DMS153 treated with DMSO at 0.1 percent for 48 hours (cell line): Measurements from ENCODE around the gene NPTX1.
A peak's percentile ranks its signal among the peaks of the same experiment; 100 is the strongest.

ENCODE experiments used
- DNase-seq: peaks from one replicate; lab custom pipeline; 2025; ENCODE audit not compliant: unreplicated experiment; lab: John Stamatoyannopoulos, UW

Gene NPTX1

GRCh38 chr17:80460429-80460834, 16.0 kb downstream of the NPTX1 start:
- DNase-seq = no peak

GRCh38 chr17:80459234-80459633, 17.2 kb downstream of the NPTX1 start:
- DNase-seq = no peak

- DNase-seq = no peak
These were observed 18.4 kb downstream of the NPTX1 start for GRCh38 chr17:80458016-80458415.

- no peak for DNase-seq
These were observed 19.1 kb downstream of the NPTX1 start for GRCh38 chr17:80457236-80457856.

- DNase-seq = no peak
These were observed 19.8 kb downstream of the NPTX1 start for GRCh38 chr17:80456465-80457235.

- DNase-seq = no peak
These were observed 20.6 kb downstream of the NPTX1 start for GRCh38 chr17:80455784-80456183.

- no peak for DNase-seq
These were observed 21.1 kb downstream of the NPTX1 start for GRCh38 chr17:80455336-80455710.

GRCh38 chr17:80454557-80455335, 21.7 kb downstream of the NPTX1 start:
- DNase-seq = peak; percentile 95

GRCh38 chr17:80453998-80454556, 22.3 kb downstream of the NPTX1 start:
- no peak for DNase-seq

- DNase-seq = no peak
These were observed 23.0 kb downstream of the NPTX1 start for GRCh38 chr17:80453126-80453997.

- no peak for DNase-seq
These were observed 24.1 kb downstream of the NPTX1 start for GRCh38 chr17:80452173-80452915.

GRCh38 chr17:80451104-80451775, 25.2 kb downstream of the NPTX1 start:
- DNase-seq = no peak

- DNase-seq = no peak
These were observed 26.4 kb downstream of the NPTX1 start for GRCh38 chr17:80449930-80450576.

- DNase-seq = no peak
These were observed 27.0 kb downstream of the NPTX1 start for GRCh38 chr17:80449194-80449929.

GRCh38 chr17:80447790-80448189, 28.6 kb downstream of the NPTX1 start:
- DNase-seq = no peak

- no peak for DNase-seq
These were observed 29.6 kb downstream of the NPTX1 start for GRCh38 chr17:80446645-80447405.

GRCh38 chr17:80445726-80446110, 30.7 kb downstream of the NPTX1 start:
- DNase-seq = no peak
